Loucy (cell line): Measurements from ENCODE around the gene GBA3.

Experiments
- CTCF ChIP-seq: fragments of 200-600 bp; sonication (generic); conservative IDR thresholded peaks from 2 replicates; pipeline ENCODE4 v1.5.1; 2014; ENCODE audit warnings: mild to moderate bottlenecking, antibody characterized with exemption, low read length
- EZH2phosphoT487 ChIP-seq: fragments of 200-600 bp; IDR thresholded peaks from 2 replicates; pipeline ENCODE4 v1.6.1; 2018; ENCODE audit warnings: antibody characterized with exemption, mild to moderate bottlenecking, moderate library complexity, borderline replicate concordance

GRCh38 chr4:22790631-22791030 lies 97.9 kb downstream of the GBA3 start:
- TF ChIP-seq CTCF (no peak), EZH2phosphoT487 (no peak)
